HG03469 (cell line): ENCODE results near the gene SCAI.
A peak's percentile ranks its signal among the peaks of the same experiment; 100 is the strongest.
"Not testable (repeated sequence)": the region's sequence is repeated elsewhere in the genome, so short reads cannot be mapped to it uniquely, and the experiment has no call there.

Experiments
- ATAC-seq: cut with Tn5 transposase; IDR thresholded peaks from one replicate; pipeline ENCODE4 v1.9.1; 2021; ENCODE audit warnings: mild to moderate bottlenecking, moderate library complexity, moderate number of reproducible peaks; ENCODE audit not compliant: unreplicated experiment

SCAI gene

GRCh38 chr9:125150349-125151245, 7.3 kb upstream of the SCAI start:
- no peak for ATAC-seq

GRCh38 chr9:125147401-125147951, 4.1 kb upstream of the SCAI start:
- no peak for ATAC-seq

- ATAC-seq: no peak
Measured at GRCh38 chr9:125146247-125146646, 2.9 kb upstream of the SCAI start.

GRCh38 chr9:125145425-125145824, 2.1 kb upstream of the SCAI start:
- no peak for ATAC-seq

GRCh38 chr9:125142560-125143376, 560 bp downstream of the SCAI start:
- no peak for ATAC-seq

- no peak for ATAC-seq
Measured at GRCh38 chr9:125141751-125142150, 1.6 kb downstream of the SCAI start.

- ATAC-seq: no peak
Measured at GRCh38 chr9:125141251-125141650, 2.1 kb downstream of the SCAI start.

- ATAC-seq: no peak
Measured at GRCh38 chr9:125140576-125140975, 2.8 kb downstream of the SCAI start.

- no peak for ATAC-seq
Measured at GRCh38 chr9:125137200-125137599, 6.1 kb downstream of the SCAI start.

- no peak for ATAC-seq
Measured at GRCh38 chr9:125134976-125135375, 8.4 kb downstream of the SCAI start.

- no peak for ATAC-seq
Measured at GRCh38 chr9:125133403-125134329, 9.7 kb downstream of the SCAI start.

GRCh38 chr9:125131778-125132177, 11.6 kb downstream of the SCAI start:
- no peak for ATAC-seq

- peak; percentile 92 for ATAC-seq
Measured at GRCh38 chr9:125126019-125126746, 17.1 kb downstream of the SCAI start.

GRCh38 chr9:125125523-125125922, 17.8 kb downstream of the SCAI start:
- ATAC-seq: no peak

- no peak for ATAC-seq
Measured at GRCh38 chr9:125121146-125121545, 22.2 kb downstream of the SCAI start.

- no peak for ATAC-seq
Measured at GRCh38 chr9:125119643-125120286, 23.6 kb downstream of the SCAI start.

GRCh38 chr9:125118696-125119095, 24.6 kb downstream of the SCAI start:
- not testable (repeated sequence) for ATAC-seq

- ATAC-seq: not testable (repeated sequence)
Measured at GRCh38 chr9:125114503-125114902, 28.8 kb downstream of the SCAI start.

- ATAC-seq: no peak
Measured at GRCh38 chr9:125110464-125110863, 32.9 kb downstream of the SCAI start.
